Measurements from ENCODE around the gene ORC3.

GRCh38 chr6:87555506-87555905, 34.4 kb upstream of the ORC3 start:
- TF ChIP-seq CTCF (IDR thresholded peaks at IDR 0.05) (no peak), POLR2A (IDR thresholded peaks at IDR 0.05) (no peak)
